CD14-positive monocyte (primary cell): ENCODE measurements around the gene TMEM107. TPM values are rescaled to one million over a fixed set of nuclear protein-coding genes. Genes with fewer than 3 reads are reported as not detected.

Source experiments
- DNase-seq, 3 donors: peaks; one replicate each; pipeline ENCODE4 v3.0.0-alpha.2; 2011 to 2022
- H2AFZ ChIP-seq: 2 replicates; pipeline ENCODE4 v1.6.0; 2012; ENCODE audit warnings: mild to moderate bottlenecking, low read depth, low read length, inconsistent platforms; ENCODE audit not compliant: insufficient read depth, poor library complexity, severe bottlenecking
- H3K27ac ChIP-seq, 2 donors: 1 replicate in 1 of 2; 2 replicates in 1 of 2; pipeline ENCODE4 v1.5.1; 2012 to 2013; ENCODE audit warnings: low read length in 2 of 2, control low read depth in 1 of 2, inconsistent platforms in 1 of 2, low read depth in 1 of 2, mild to moderate bottlenecking in 1 of 2
- H3K27me3 ChIP-seq, 2 donors: one replicate each; pipeline versions ENCODE4 v1.6.0 to v1.6.1; 2011 to 2013; ENCODE audit warnings: low read length in 2 of 2; ENCODE audit not compliant: control insufficient read depth in 2 of 2, insufficient read depth in 2 of 2
- H3K36me3 ChIP-seq, 2 donors: replicated peaks in 1 of 2; 1 replicate in 1 of 2; 2 replicates in 1 of 2; pipeline versions ENCODE4 v1.5.1 to v1.6.1; 2012 to 2013; ENCODE audit warnings: low read length in 2 of 2, control low read depth in 1 of 2, inconsistent platforms in 1 of 2, mild to moderate bottlenecking in 1 of 2; ENCODE audit not compliant: insufficient read depth in 2 of 2, control insufficient read depth in 1 of 2
- H3K4me1 ChIP-seq, 2 donors: 1 replicate in 1 of 2; 2 replicates in 1 of 2; pipeline versions ENCODE4 v1.5.1 to v1.6.1; 2012 to 2013; ENCODE audit warnings: low read length in 2 of 2, control low read depth in 1 of 2, inconsistent platforms in 1 of 2, mild to moderate bottlenecking in 1 of 2, moderate library complexity in 1 of 2; ENCODE audit not compliant: insufficient read depth in 2 of 2, control insufficient read depth in 1 of 2
- H3K4me2 ChIP-seq: replicated peaks from 2 replicates; pipeline ENCODE3; 2012; ENCODE audit warnings: low read length, moderate library complexity, mild to moderate bottlenecking; ENCODE audit not compliant: poor library complexity, severe bottlenecking; ENCODE audit errors: extremely low read depth
- H3K4me3 ChIP-seq, 3 experiments: fragments of 200-600 bp in 1 of 3; sonication (generic) in 1 of 3; replicated peaks in 1 of 3; 1 replicate in 2 of 3; 2 replicates in 1 of 3; pipeline ENCODE4 v1.5.1; 2011 to 2013; ENCODE audit warnings: low read length in 3 of 3, mild to moderate bottlenecking in 3 of 3, control low read depth in 2 of 3, low read depth in 2 of 3, inconsistent platforms in 1 of 3, moderate library complexity in 1 of 3
- H3K79me2 ChIP-seq: 2 replicates; pipeline ENCODE4 v1.6.0; 2012; ENCODE audit warnings: mild to moderate bottlenecking, control low read depth, inconsistent platforms, low read length, moderate library complexity; ENCODE audit not compliant: insufficient read depth
- H3K9ac ChIP-seq: 2 replicates; pipeline ENCODE4 v1.6.0; 2017; ENCODE audit warnings: low read length, mild to moderate bottlenecking; ENCODE audit not compliant: insufficient read depth, poor library complexity, severe bottlenecking
- H3K9me3 ChIP-seq, 2 donors: replicated peaks in 1 of 2; 1 replicate in 1 of 2; 2 replicates in 1 of 2; pipeline versions ENCODE4 v1.5.1 to v1.6.1; 2012 to 2013; ENCODE audit warnings: low read length in 2 of 2, control low read depth in 1 of 2; ENCODE audit not compliant: control insufficient read depth in 1 of 2, insufficient read depth in 1 of 2
- H4K20me1 ChIP-seq: 2 replicates; pipeline ENCODE4 v1.6.0; 2012; ENCODE audit warnings: mild to moderate bottlenecking, low read length, control low read depth, moderate library complexity; ENCODE audit not compliant: insufficient read depth
- H3K27ac Mint-ChIP-seq, 7 donors: one replicate each; pipeline ENCODE4 v1.8.0; 2020; ENCODE audit warnings: mild to moderate bottlenecking in 7 of 7, mixed read lengths in 7 of 7, moderate library complexity in 6 of 7, inconsistent platforms in 2 of 7
- H3K27me3 Mint-ChIP-seq, 3 donors: one replicate each; pipeline ENCODE4 v1.8.0; 2021 to 2022; ENCODE audit warnings: low read depth in 3 of 3, mild to moderate bottlenecking in 3 of 3, mixed read lengths in 3 of 3, moderate library complexity in 3 of 3, inconsistent platforms in 1 of 3
- H3K36me3 Mint-ChIP-seq, 2 donors: one replicate each; pipeline ENCODE4 v1.8.0; 2020; ENCODE audit warnings: mixed read lengths in 2 of 2, inconsistent platforms in 1 of 2, mild to moderate bottlenecking in 1 of 2
- H3K4me1 Mint-ChIP-seq: one replicate; pipeline ENCODE4 v1.8.0; 2020; ENCODE audit warnings: mild to moderate bottlenecking, mixed read lengths
- H3K4me3 Mint-ChIP-seq, 2 donors: one replicate each; pipeline ENCODE4 v1.8.0; 2020; ENCODE audit warnings: mild to moderate bottlenecking in 2 of 2, mixed read lengths in 2 of 2, moderate library complexity in 1 of 2
- H3K9me3 Mint-ChIP-seq, 7 donors: one replicate each; pipeline ENCODE4 v1.8.0; 2020 to 2022; ENCODE audit warnings: mixed read lengths in 7 of 7, mild to moderate bottlenecking in 6 of 7, moderate library complexity in 6 of 7, inconsistent platforms in 2 of 7
- CTCF ChIP-seq: fragments of 200-600 bp; IDR thresholded peaks from one replicate; pipeline ENCODE4 v1.8.0; 2022; ENCODE audit warnings: antibody characterized with exemption, mild to moderate bottlenecking
- WGBS: methylation state at CpG from one replicate; pipeline ENCODE4 v1.1.5; 2013; ENCODE audit warnings: missing lambda C conversion rate; ENCODE audit not compliant: insufficient coverage; 5-methylcytosine and 5-hydroxymethylcytosine counted together
- intact Hi-C, 2 donors: fragments of 100-400 bp; cut with micrococcal nuclease; formaldehyde crosslinking; loops; one replicate each; pipeline versions ENCODE4 v1.15.0 to v1.15.1; 2023
- polyA plus RNA-seq, 3 donors: library from polyadenylated mRNA; depleted of rRNA in 1 of 3; unstranded in 2 of 3; stranded (reverse) in 1 of 3; fragments of 300-500 nt in 2 of 3; fragments of >200 nt in 1 of 3; fragmentation: Illumina TruSeq in 2 of 3; gene quantifications; 1 replicate in 2 of 3; 2 replicates in 1 of 3; pipeline ENCODE4 v1.2.3, GENCODE V29; 2012 to 2021

Gene TMEM107
- polyA plus RNA-seq, 3 donors = 20.5 to 37.4 (median 31.4) TPM

- Histone ChIP-seq H3K79me2 (peaks cover 37% of the 10 kb centered on the region), H3K27ac (peak overlapping the region in 1 of 2 donors; percentile 34), H2AFZ (no peak overlapping the region), H3K4me1 (peaks cover 63 to 88% of the 10 kb centered on the region in 2 donors), H3K4me3 (no peak overlapping the region), H4K20me1 (peaks cover 18% of the 10 kb centered on the region), H3K27me3 (no peaks in the 10 kb centered on the region), H3K4me2 (no peak overlapping the region), H3K9ac (no peak overlapping the region), H3K36me3 (peaks cover 19 to 26% of the 10 kb centered on the region in 2 donors), H3K9me3 (no peaks in the 10 kb centered on the region)
- Mint-ChIP-seq H3K27me3 (no peaks in the 10 kb centered on the region), H3K4me3 (peak overlapping the region in 1 of 2 donors; percentile 74), H3K27ac (peak overlapping the region in 5 of 7 donors; percentile 41 to 96 (median 64)), H3K9me3 (peaks cover 0 to 2% (median 0%) of the 10 kb centered on the region in 7 donors), H3K36me3 (peaks cover 31 to 32% of the 10 kb centered on the region in 2 donors), H3K4me1 (peaks cover 48% of the 10 kb centered on the region)
- intact Hi-C loops = loop anchor here (2.0 to 10.0 kb wide), 4 partner anchors 20 to 324 kb away; partner anchors contain the start of genes HES7 (in 1 of the 2) and KDM6B (in 1 of the 2)
- TF ChIP-seq CTCF = no peak
- no peak for DNase-seq
- no CpG with 5 or more reads among the region's 3 CpGs for WGBS
Observed at GRCh38 chr17:8159032-8159400, 17.2 kb downstream of the TMEM107 start.

GRCh38 chr17:8158267-8159031 is 17.7 kb downstream of the TMEM107 start:
- intact Hi-C loops = loop anchor here (2.0 to 10.0 kb wide), 4 partner anchors 20 to 324 kb away; partner anchors contain the start of genes HES7 (in 1 of the 2) and KDM6B (in 1 of the 2)
- peaks cover 37% of the 10 kb centered on the region for H3K79me2 ChIP-seq
- H3K4me1 Mint-ChIP-seq = peaks cover 44% of the 10 kb centered on the region
- H3K9ac ChIP-seq = peak overlapping the region; percentile 4
- H3K27me3 Mint-ChIP-seq = no peaks in the 10 kb centered on the region
- H4K20me1 ChIP-seq = peaks cover 20% of the 10 kb centered on the region
- TF ChIP-seq CTCF = peak; percentile 92
- H3K27ac Mint-ChIP-seq = peak overlapping the region in 5 of 7 donors; percentile 94 to 96 (median 95)
- H3K9me3 Mint-ChIP-seq = peaks cover 0 to 2% (median 0%) of the 10 kb centered on the region in 7 donors
- peak; percentile 90 to 95 (median 92) for DNase-seq
- H3K36me3 ChIP-seq = peaks cover 19 to 26% of the 10 kb centered on the region in 2 donors
- WGBS = 29% methylated on average over 8 of the region's 20 CpGs
- H3K4me2 ChIP-seq = peak overlapping the region; percentile 53
- peak overlapping the region in 1 of 3 experiments; percentile 49 for H3K4me3 ChIP-seq
- peak overlapping the region; percentile 71 to 80 for H3K27ac ChIP-seq
- H3K27me3 ChIP-seq = no peaks in the 10 kb centered on the region
- peak overlapping the region; percentile 73 to 74 for H3K4me3 Mint-ChIP-seq
- H3K36me3 Mint-ChIP-seq = peaks cover 34 to 35% of the 10 kb centered on the region in 2 donors
- H2AFZ ChIP-seq = no peak overlapping the region
- peaks cover 63 to 88% of the 10 kb centered on the region in 2 donors for H3K4me1 ChIP-seq
- H3K9me3 ChIP-seq = no peaks in the 10 kb centered on the region
